B cell (primary cell): ENCODE results near the gene AK1. TPM values are rescaled to one million over a fixed set of nuclear protein-coding genes. Genes with fewer than 3 reads are reported as not detected.
A peak's percentile ranks its signal among the peaks of the same experiment; 100 is the strongest.

Experiments used
- ATAC-seq: fragments of 200-7000 bp; cut with Tn5 transposase; one replicate; pipeline ENCODE4 v1.10.0; 2021; ENCODE audit warnings: low read depth, mild to moderate bottlenecking, moderate number of reproducible peaks, moderate library complexity
- CTCF ChIA-PET: fragments of 350-600 bp; sonication (Branson Sonifier 250); formaldehyde crosslinking; loops from one replicate; lab custom pipeline; 2021; ENCODE audit warnings: antibody characterized with exemption, inconsistent platforms; lab: Charles Lee
- POLR2A ChIA-PET: fragments of 350-600 bp; sonication (Branson Sonifier 250); formaldehyde crosslinking; loops from one replicate; lab custom pipeline; 2021; ENCODE audit warnings: antibody characterized with exemption; lab: Charles Lee
- DNase-seq: peaks from one replicate; pipeline ENCODE4 v3.0.0; 2013
- H2AFZ ChIP-seq: 2 replicates; pipeline ENCODE4 v1.6.1; 2012; ENCODE audit warnings: mild to moderate bottlenecking, low read depth, low read length; ENCODE audit not compliant: insufficient read depth, poor library complexity, severe bottlenecking
- H3K27ac ChIP-seq, 2 donors: 1 replicate in 1 of 2; 2 replicates in 1 of 2; pipeline ENCODE4 v1.5.1; 2012 to 2013; ENCODE audit warnings: low read length in 2 of 2, mild to moderate bottlenecking in 2 of 2, moderate library complexity in 1 of 2
- H3K27me3 ChIP-seq, 4 experiments: fragments of 200-600 bp in 1 of 4; sonication (generic) in 1 of 4; replicated peaks in 1 of 4; 1 replicate in 2 of 4; 2 replicates in 2 of 4; pipeline versions ENCODE4 v1.6.1 to v1.7.0; 2013 to 2016; ENCODE audit warnings: low read length in 3 of 4, mild to moderate bottlenecking in 2 of 4, mixed read lengths in 1 of 4, moderate library complexity in 1 of 4; ENCODE audit not compliant: insufficient read depth in 4 of 4, control insufficient read depth in 3 of 4; ENCODE audit errors: control extremely low read depth in 1 of 4
- H3K36me3 ChIP-seq, 2 experiments: replicated peaks in 1 of 2; 1 replicate in 1 of 2; 2 replicates in 1 of 2; pipeline versions ENCODE4 v1.6.1 to v1.7.1; 2013; ENCODE audit warnings: low read length in 1 of 2; ENCODE audit not compliant: insufficient read depth in 2 of 2, control insufficient read depth in 1 of 2; ENCODE audit errors: control extremely low read depth in 1 of 2, extremely low read depth in 1 of 2
- H3K4me1 ChIP-seq, 2 donors: fragments of 200-600 bp in 1 of 2; sonication (generic) in 1 of 2; 1 replicate in 1 of 2; 2 replicates in 1 of 2; pipeline versions ENCODE4 v1.5.1 to v1.6.1; 2013 to 2017; ENCODE audit warnings: low read length in 2 of 2; ENCODE audit not compliant: control insufficient read depth in 2 of 2, insufficient read depth in 2 of 2
- H3K4me2 ChIP-seq: replicated peaks from 2 replicates; pipeline ENCODE3; 2012; ENCODE audit warnings: mild to moderate bottlenecking, low read depth, low read length; ENCODE audit not compliant: poor library complexity, severe bottlenecking
- H3K4me3 ChIP-seq, 5 experiments: fragments of 200-600 bp in 1 of 5; sonication (generic) in 1 of 5; 1 replicate in 3 of 5; 2 replicates in 2 of 5; pipeline versions ENCODE4 v1.5.1 to v1.7.0; 2011 to 2016; ENCODE audit warnings: low read length in 4 of 5, mild to moderate bottlenecking in 4 of 5, low read depth in 2 of 5, control low read depth in 1 of 5, moderate library complexity in 1 of 5; ENCODE audit not compliant: insufficient read depth in 1 of 5; ENCODE audit errors: control extremely low read depth in 1 of 5, extremely low read depth in 1 of 5
- H3K79me2 ChIP-seq: fragments of 200-600 bp; sonication (generic); one replicate; pipeline ENCODE4 v1.6.0; 2016; ENCODE audit warnings: low read length; ENCODE audit not compliant: control insufficient read depth, insufficient read depth
- H3K9ac ChIP-seq: fragments of 200-600 bp; sonication (generic); 2 replicates; pipeline ENCODE4 v1.6.1; 2017; ENCODE audit warnings: mild to moderate bottlenecking, low read length, moderate library complexity
- H3K9me3 ChIP-seq, 3 donors: one replicate each; pipeline versions ENCODE4 v1.6.1 to v1.7.1; 2013; ENCODE audit warnings: low read length in 2 of 3; ENCODE audit not compliant: control insufficient read depth in 2 of 3, insufficient read depth in 1 of 3; ENCODE audit errors: control extremely low read depth in 1 of 3
- H4K20me1 ChIP-seq: 2 replicates; pipeline ENCODE4 v1.6.0; 2012; ENCODE audit warnings: mild to moderate bottlenecking, low read length; ENCODE audit not compliant: insufficient read depth, control insufficient read depth, poor library complexity, severe bottlenecking
- H3K27ac Mint-ChIP-seq: one replicate; pipeline ENCODE4 v1.8.0; 2021; ENCODE audit warnings: mixed read lengths
- H3K27me3 Mint-ChIP-seq: one replicate; pipeline ENCODE4 v1.8.0; 2021; ENCODE audit warnings: mixed read lengths
- H3K4me1 Mint-ChIP-seq: one replicate; pipeline ENCODE4 v1.8.0; 2021; ENCODE audit warnings: mixed read lengths
- H3K4me3 Mint-ChIP-seq: one replicate; pipeline ENCODE4 v1.8.0; 2021; ENCODE audit warnings: mixed read lengths
- H3K9me3 Mint-ChIP-seq: one replicate; pipeline ENCODE4 v1.8.0; 2022; ENCODE audit warnings: mixed read lengths; ENCODE audit not compliant: insufficient read depth
- CTCF ChIP-seq: fragments of 200-600 bp; IDR thresholded peaks from one replicate; pipeline ENCODE4 v1.8.0; 2022; ENCODE audit warnings: antibody characterized with exemption, mild to moderate bottlenecking
- EZH2 ChIP-seq: IDR thresholded peaks from 2 replicates; pipeline ENCODE4 v1.6.1; 2012; ENCODE audit warnings: borderline replicate concordance, low read depth, mild to moderate bottlenecking, moderate library complexity, low read length; ENCODE audit not compliant: insufficient read depth, poor library complexity, severe bottlenecking
- WGBS: methylation state at CpG from one replicate; pipeline ENCODE4 v1.1.5; 2013; ENCODE audit warnings: missing lambda C conversion rate; ENCODE audit not compliant: insufficient coverage; 5-methylcytosine and 5-hydroxymethylcytosine counted together
- intact Hi-C: fragments of 100-400 bp; cut with micrococcal nuclease; formaldehyde crosslinking; loops from one replicate; pipeline ENCODE4 v1.10.0; 2022
- polyA plus RNA-seq: library from polyadenylated mRNA; depleted of rRNA; stranded (reverse); fragments of >200 nt; gene quantifications from 2 replicates; pipeline ENCODE4 v1.2.3, GENCODE V29; 2012
- total RNA-seq, 2 donors: library from RNA; stranded (reverse); fragments of 120-200 nt in 1 of 2; gene quantifications; 1 replicate in 1 of 2; 2 replicates in 1 of 2; pipeline versions ENCODE4 v1.2.3 to v1.2.4, GENCODE V29; 2013 to 2022

AK1 gene
- total and polyA plus RNA-seq, 2 donors (not counting 1 experiment from before 2014, with no cell fraction given): 28.0 to 31.8 TPM

GRCh38 chr9:127925959-127926905 lies 48.8 kb upstream of the AK1 start:
- peak overlapping the region; percentile 72 for H3K4me3 Mint-ChIP-seq
- H3K27ac Mint-ChIP-seq: no peak overlapping the region
- Histone ChIP-seq H3K9ac (peak overlapping the region; percentile 63), H3K79me2 (peaks cover 9% of the 10 kb centered on the region), H4K20me1 (peaks cover 2% of the 10 kb centered on the region), H2AFZ (peak overlapping the region; percentile 76), H3K9me3 (peaks cover 0 to 3% (median 0%) of the 10 kb centered on the region in 3 donors), H3K27me3 (peaks cover 0 to 44% (median 13%) of the 10 kb centered on the region in 4 experiments), H3K4me2 (peak overlapping the region; percentile 93), H3K36me3 (no peaks in the 10 kb centered on the region), H3K4me1 (peaks cover 37 to 44% of the 10 kb centered on the region in 2 donors), H3K4me3 (peak overlapping the region in 3 of 5 experiments; percentile 51 to 59 (median 55)), H3K27ac (no peak overlapping the region)
- WGBS: 74% methylated on average over 13 of the region's 14 CpGs
- ATAC-seq (no peak), DNase-seq (no peak)
- POLR2A ChIA-PET: interaction anchor here (0.7 kb wide), 3 partner anchors 16 to 187 kb away, joined by 4 to 5 read pairs (median 5); no protein-coding TSS in a partner anchor
- H3K27me3 Mint-ChIP-seq: peaks cover 17% of the 10 kb centered on the region
- peaks cover 36% of the 10 kb centered on the region for H3K4me1 Mint-ChIP-seq
- intact Hi-C loops: no loop called here
- CTCF ChIA-PET: interaction anchor here (0.7 to 17.3 kb wide), 6 partner anchors 16 to 365 kb away, joined by 3 to 237 read pairs (median 4); partner anchors contain the start of gene TOR2A
- no peaks in the 10 kb centered on the region for H3K9me3 Mint-ChIP-seq
- TF ChIP-seq EZH2 (no peak), CTCF (no peak)
